HFFc6 (cell line): Measurements from ENCODE around the gene MROH2A. TPM values are rescaled to one million over a fixed set of nuclear protein-coding genes. Genes with fewer than 3 reads are reported as not detected.

Experiments
- DNase-seq: peaks from one replicate; pipeline ENCODE4 v3.0.0-alpha.2; 2018
- H3K27ac Mint-ChIP-seq: 2 replicates; pipeline ENCODE4 v1.8.0; 2020; ENCODE audit warnings: mild to moderate bottlenecking, mixed read lengths
- H3K27me3 Mint-ChIP-seq: 2 replicates; pipeline ENCODE4 v1.8.0; 2021; ENCODE audit warnings: mild to moderate bottlenecking, moderate library complexity, mixed read lengths; ENCODE audit not compliant: insufficient read depth
- H3K36me3 Mint-ChIP-seq: 2 replicates; pipeline ENCODE4 v1.8.0; 2021; ENCODE audit warnings: low read depth, mixed read lengths
- H3K4me1 Mint-ChIP-seq: 2 replicates; pipeline ENCODE4 v1.8.0; 2020; ENCODE audit warnings: low read depth, mixed read lengths
- H3K4me3 Mint-ChIP-seq: 2 replicates; pipeline ENCODE4 v1.8.0; 2020; ENCODE audit warnings: mild to moderate bottlenecking, moderate library complexity, mixed read lengths
- H3K9me3 Mint-ChIP-seq: 2 replicates; pipeline ENCODE4 v1.8.0; 2020; ENCODE audit warnings: mild to moderate bottlenecking, mixed read lengths
- total RNA-seq, 6 experiments: library from RNA; stranded (reverse); fragmentation: NEBNext Ultra II Directional; extraction: Animal tissue kit (Norgen Biotek cat#: 25700); gene quantifications; 2 replicates in 1 of 6; 3 replicates in 5 of 6; pipeline ENCODE4 v1.2.3, GENCODE V29; 2021
- TF ChIP-seq, protein P1 (sequence below): fragments of 200-600 bp; sonication (generic); IDR thresholded peaks from 2 replicates; pipeline ENCODE4 v1.5.0; 2021; ENCODE audit warnings: antibody characterized with exemption, mild to moderate bottlenecking

MROH2A gene
- total RNA-seq, 6 experiments from 2014 or later = not detected

DNA sequence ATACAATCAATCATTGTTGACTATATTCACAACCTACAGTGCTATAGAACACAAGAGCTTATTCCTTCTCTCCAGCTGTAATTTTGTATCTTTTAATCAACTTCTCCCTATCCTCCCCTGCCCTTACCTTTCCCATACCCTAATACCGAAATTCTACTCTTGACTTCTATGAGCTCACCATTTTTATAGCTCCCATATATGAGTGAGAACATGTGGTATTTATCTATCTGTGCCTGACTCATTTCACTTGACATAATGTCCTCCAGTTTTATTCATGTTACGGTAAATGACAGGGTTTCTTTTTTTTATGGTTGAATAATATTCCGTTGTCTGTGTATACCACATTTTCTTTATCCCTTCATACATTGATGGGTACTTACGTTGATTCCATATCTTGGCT is 2.6 kb downstream of the MROH2A start:
- no peak for DNase-seq
- Mint-ChIP-seq H3K9me3 (peaks cover 21% of the 10 kb centered on the region), H3K27me3 (peaks cover 2% of the 10 kb centered on the region; the same call in 1 of the 2 replicates), H3K4me1 (no peaks in the 10 kb centered on the region), H3K36me3 (no peaks in the 10 kb centered on the region), H3K4me3 (no peak overlapping the region), H3K27ac (no peak overlapping the region)
- TF ChIP-seq, protein P1, sequence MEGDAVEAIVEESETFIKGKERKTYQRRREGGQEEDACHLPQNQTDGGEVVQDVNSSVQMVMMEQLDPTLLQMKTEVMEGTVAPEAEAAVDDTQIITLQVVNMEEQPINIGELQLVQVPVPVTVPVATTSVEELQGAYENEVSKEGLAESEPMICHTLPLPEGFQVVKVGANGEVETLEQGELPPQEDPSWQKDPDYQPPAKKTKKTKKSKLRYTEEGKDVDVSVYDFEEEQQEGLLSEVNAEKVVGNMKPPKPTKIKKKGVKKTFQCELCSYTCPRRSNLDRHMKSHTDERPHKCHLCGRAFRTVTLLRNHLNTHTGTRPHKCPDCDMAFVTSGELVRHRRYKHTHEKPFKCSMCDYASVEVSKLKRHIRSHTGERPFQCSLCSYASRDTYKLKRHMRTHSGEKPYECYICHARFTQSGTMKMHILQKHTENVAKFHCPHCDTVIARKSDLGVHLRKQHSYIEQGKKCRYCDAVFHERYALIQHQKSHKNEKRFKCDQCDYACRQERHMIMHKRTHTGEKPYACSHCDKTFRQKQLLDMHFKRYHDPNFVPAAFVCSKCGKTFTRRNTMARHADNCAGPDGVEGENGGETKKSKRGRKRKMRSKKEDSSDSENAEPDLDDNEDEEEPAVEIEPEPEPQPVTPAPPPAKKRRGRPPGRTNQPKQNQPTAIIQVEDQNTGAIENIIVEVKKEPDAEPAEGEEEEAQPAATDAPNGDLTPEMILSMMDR = no peak

DNA sequence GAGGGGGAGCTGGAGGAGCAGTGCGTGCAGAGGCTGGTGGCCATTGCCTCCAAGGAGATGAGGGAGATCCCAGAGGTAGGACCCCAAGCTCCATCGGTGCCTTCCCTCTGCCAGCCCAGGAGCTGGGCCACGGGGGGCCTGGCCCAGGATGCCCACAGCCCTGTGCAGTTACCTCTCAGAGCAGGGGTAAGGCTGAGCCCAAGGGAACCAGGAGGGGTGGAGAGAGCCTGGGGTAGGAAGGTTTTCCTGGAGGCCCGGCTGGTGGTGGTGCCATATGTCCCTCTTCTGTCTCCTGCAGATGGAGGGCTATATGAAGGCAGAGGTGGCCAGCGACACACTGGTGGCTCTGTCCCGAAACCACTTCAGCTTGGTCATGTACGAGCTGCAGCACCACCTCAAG is 11.4 kb downstream of the MROH2A start:
- H3K4me1 Mint-ChIP-seq = no peaks in the 10 kb centered on the region
- H3K4me3 Mint-ChIP-seq = no peak overlapping the region
- no peaks in the 10 kb centered on the region for H3K36me3 Mint-ChIP-seq

DNA sequence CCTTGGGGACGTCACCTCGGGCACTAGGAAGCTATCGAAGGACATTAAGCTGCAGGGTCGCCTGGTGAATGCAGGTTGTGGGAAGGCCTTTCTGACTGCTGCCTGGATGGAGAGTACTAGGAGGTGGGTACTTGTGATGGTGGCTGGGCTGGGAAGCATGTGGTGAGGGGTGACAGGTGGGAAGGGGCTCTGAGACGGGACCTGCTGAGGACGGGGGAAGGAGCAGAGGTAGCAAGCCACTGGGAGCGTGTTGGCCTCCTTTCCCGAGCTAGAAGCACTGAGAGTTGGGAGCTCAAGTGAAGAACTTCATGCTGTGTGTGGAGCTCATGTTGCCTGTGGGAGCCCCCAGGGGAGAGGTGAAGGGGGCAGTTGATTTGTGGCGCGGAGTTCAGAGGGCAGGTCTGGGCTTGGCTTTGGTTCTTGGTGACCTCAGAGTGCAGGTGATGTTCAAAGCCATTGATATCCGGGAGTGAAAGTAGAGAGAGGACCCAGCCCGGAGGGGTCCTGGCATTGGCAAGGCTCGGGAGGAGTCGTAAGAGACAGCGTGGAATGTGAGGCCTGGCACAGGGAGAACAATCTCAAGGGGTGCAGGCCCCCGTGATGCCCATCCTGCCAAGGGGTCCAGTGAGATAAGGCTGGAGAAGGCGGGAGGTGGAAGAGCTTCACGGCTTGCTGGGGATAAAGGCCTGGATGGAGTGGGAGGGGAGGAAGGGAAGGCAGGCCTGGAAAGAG is 13.2 kb downstream of the MROH2A start:
- DNase-seq = no peak
- Mint-ChIP-seq H3K36me3 (no peaks in the 10 kb centered on the region; the same call in 1 of the 2 replicates), H3K4me1 (no peaks in the 10 kb centered on the region), H3K27ac (no peak overlapping the region), H3K4me3 (no peak overlapping the region), H3K9me3 (peaks cover 28% of the 10 kb centered on the region), H3K27me3 (peaks cover 3% of the 10 kb centered on the region; the same call in 1 of the 2 replicates)
- TF ChIP-seq, protein P1 = no peak

More for the DNA sequence above, 11.4 kb downstream of the MROH2A start:
- TF ChIP-seq, protein P1 = no peak
- DNase-seq = no peak
- H3K27me3 Mint-ChIP-seq = peaks cover 6% of the 10 kb centered on the region; the same call in 1 of the 2 replicates
- no peak overlapping the region for H3K27ac Mint-ChIP-seq
- peaks cover 24% of the 10 kb centered on the region for H3K9me3 Mint-ChIP-seq

DNA sequence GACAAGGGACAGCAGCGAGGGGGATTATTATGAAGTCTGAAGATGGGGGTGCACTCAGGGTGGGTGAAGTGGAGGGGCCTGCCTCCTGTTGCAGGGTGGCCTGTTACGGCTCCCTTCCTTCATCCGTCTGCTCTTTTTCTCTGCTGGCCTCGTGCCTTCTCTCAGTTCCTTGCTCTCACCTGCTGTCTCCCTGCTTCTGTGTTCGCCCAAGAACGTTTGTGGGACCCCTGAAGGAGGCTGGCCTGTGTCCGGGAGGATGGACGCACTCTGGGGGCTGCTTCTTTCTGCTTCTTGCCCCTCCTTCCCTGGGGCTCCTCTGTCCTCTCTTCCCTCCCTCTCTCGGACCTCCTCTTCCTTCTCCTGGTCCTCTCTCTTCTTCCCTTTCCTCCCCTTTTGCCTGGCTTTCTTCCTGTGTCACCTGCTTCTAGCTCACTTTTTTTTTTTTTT is 13.8 kb downstream of the MROH2A start:
- peaks cover 28% of the 10 kb centered on the region for H3K9me3 Mint-ChIP-seq
- peaks cover 3% of the 10 kb centered on the region; the same call in 1 of the 2 replicates for H3K27me3 Mint-ChIP-seq
- H3K36me3 Mint-ChIP-seq = no peaks in the 10 kb centered on the region; the same call in 1 of the 2 replicates
- no peaks in the 10 kb centered on the region for H3K4me1 Mint-ChIP-seq
- DNase-seq = no peak
- no peak overlapping the region for H3K4me3 Mint-ChIP-seq
- no peak overlapping the region for H3K27ac Mint-ChIP-seq
- TF ChIP-seq, protein P1 = no peak

DNA sequence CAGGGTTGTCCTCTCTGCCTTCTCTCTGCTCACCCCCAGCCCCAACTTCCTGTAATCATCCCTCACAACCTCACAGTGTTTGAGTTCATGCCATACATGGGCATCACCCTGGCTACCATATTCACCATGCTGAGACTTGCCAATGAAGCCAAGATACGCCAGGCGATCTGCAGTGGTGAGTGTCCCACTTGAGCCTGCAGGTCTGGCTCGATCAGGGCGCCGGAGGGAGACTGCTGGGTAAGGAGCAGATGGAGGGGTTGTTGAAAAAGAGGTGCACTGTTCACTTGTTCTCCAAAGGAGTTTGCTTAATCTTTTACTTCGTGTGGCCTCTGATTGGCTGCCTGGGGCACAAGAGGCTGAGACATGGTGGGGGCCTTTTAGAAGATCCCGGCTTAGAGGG is 14.6 kb downstream of the MROH2A start:
- peaks cover 28% of the 10 kb centered on the region for H3K9me3 Mint-ChIP-seq
- DNase-seq = no peak

More for the DNA sequence above, 14.6 kb downstream of the MROH2A start:
- no peak overlapping the region for H3K27ac Mint-ChIP-seq
- TF ChIP-seq, protein P1 = no peak
- H3K4me3 Mint-ChIP-seq = no peak overlapping the region
- no peaks in the 10 kb centered on the region; the same call in 1 of the 2 replicates for H3K36me3 Mint-ChIP-seq
- peaks cover 3% of the 10 kb centered on the region; the same call in 1 of the 2 replicates for H3K27me3 Mint-ChIP-seq
- H3K4me1 Mint-ChIP-seq = no peaks in the 10 kb centered on the region
